Mammary epithelial cell (primary cell): ENCODE measurements around the gene TP63.
"Not testable (repeated sequence)": the region's sequence is repeated elsewhere in the genome, so short reads cannot be mapped to it uniquely, and the experiment has no call there.

ENCODE experiments used
- EZH2 ChIP-seq: IDR thresholded peaks from 2 replicates; pipeline ENCODE4 v1.6.1; 2012; ENCODE audit warnings: low read length, inconsistent platforms, borderline replicate concordance
- TF ChIP-seq, protein P1 (sequence below), 2 donors: IDR thresholded peaks in 1 of 2; conservative IDR thresholded peaks in 1 of 2; 2 replicates each; pipeline ENCODE4 v1.5.1; 2011 to 2012; ENCODE audit warnings: inconsistent platforms in 2 of 2, low read length in 2 of 2, mild to moderate bottlenecking in 2 of 2, control low read depth in 1 of 2, low read depth in 1 of 2; ENCODE audit not compliant: insufficient read depth in 1 of 2; ENCODE audit errors: extremely low read depth in 1 of 2

DNA sequence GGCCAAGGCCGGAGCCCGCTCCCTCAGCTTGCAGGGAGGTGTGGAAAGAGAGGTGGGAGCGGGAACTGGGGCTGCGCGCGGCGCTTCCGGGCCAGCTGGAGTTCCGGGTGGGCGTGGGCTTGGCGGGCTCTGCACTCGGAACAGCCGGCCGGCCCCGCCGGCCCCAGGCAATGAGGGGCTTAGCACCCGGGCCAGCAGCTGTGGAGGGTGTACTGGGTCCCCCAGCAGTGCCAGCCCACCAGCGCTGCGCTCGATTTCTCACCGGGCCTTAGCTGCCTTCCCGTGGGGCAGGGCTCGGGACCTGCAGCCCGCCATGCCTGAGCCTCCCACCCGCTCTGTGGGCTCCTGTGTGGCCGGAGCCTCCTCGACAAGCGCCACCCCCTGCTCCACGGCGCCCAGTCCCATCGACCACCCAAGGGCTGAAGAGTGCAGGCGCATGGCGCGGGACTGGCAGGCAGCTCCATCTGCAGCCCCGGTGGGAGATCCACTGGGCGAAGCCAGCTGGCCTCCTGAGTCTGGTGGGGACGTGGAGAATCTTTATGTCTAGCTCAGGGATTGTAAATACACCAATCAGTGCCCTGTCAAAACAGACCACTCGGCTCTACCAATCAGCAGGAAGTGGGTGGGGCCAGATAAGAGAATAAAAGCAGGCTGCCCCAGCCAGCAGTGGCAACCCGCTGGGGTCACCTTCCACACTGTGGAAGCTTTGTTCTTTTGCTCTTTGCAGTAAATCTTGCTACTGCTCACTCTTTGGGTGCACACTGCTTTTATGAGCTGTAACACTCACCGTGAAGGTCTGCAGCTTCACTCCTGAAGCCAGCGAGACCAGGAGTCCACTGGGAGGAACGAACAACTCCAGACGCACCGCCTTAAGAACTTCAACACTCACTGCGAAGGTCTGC lies 34.9 kb upstream of the TP63 start:
- TF ChIP-seq, protein P1, sequence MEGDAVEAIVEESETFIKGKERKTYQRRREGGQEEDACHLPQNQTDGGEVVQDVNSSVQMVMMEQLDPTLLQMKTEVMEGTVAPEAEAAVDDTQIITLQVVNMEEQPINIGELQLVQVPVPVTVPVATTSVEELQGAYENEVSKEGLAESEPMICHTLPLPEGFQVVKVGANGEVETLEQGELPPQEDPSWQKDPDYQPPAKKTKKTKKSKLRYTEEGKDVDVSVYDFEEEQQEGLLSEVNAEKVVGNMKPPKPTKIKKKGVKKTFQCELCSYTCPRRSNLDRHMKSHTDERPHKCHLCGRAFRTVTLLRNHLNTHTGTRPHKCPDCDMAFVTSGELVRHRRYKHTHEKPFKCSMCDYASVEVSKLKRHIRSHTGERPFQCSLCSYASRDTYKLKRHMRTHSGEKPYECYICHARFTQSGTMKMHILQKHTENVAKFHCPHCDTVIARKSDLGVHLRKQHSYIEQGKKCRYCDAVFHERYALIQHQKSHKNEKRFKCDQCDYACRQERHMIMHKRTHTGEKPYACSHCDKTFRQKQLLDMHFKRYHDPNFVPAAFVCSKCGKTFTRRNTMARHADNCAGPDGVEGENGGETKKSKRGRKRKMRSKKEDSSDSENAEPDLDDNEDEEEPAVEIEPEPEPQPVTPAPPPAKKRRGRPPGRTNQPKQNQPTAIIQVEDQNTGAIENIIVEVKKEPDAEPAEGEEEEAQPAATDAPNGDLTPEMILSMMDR (conservative IDR thresholded peaks at IDR 0.05 in 1 of 2, IDR thresholded peaks at IDR 0.05 in 1 of 2; ENCODE audit: extremely low read depth in 1 of 2, insufficient read depth in 1 of 2, low read depth in 1 of 2, low read length in 2 of 2) = not testable (repeated sequence)
- not testable (repeated sequence) for TF ChIP-seq EZH2
